Loucy (cell line): Measurements from ENCODE around the gene KCNK5.

Experiments
- EZH2phosphoT487 ChIP-seq: fragments of 200-600 bp; IDR thresholded peaks from 2 replicates; pipeline ENCODE4 v1.6.1; 2018; ENCODE audit warnings: antibody characterized with exemption, mild to moderate bottlenecking, moderate library complexity, borderline replicate concordance
- TF ChIP-seq, protein P1 (sequence below): fragments of 200-600 bp; sonication (generic); conservative IDR thresholded peaks from 2 replicates; pipeline ENCODE4 v1.5.1; 2014; ENCODE audit warnings: mild to moderate bottlenecking, antibody characterized with exemption, low read length

GRCh38 chr6:39233333-39233732 is 4.1 kb upstream of the KCNK5 start:
- TF ChIP-seq, protein P1, sequence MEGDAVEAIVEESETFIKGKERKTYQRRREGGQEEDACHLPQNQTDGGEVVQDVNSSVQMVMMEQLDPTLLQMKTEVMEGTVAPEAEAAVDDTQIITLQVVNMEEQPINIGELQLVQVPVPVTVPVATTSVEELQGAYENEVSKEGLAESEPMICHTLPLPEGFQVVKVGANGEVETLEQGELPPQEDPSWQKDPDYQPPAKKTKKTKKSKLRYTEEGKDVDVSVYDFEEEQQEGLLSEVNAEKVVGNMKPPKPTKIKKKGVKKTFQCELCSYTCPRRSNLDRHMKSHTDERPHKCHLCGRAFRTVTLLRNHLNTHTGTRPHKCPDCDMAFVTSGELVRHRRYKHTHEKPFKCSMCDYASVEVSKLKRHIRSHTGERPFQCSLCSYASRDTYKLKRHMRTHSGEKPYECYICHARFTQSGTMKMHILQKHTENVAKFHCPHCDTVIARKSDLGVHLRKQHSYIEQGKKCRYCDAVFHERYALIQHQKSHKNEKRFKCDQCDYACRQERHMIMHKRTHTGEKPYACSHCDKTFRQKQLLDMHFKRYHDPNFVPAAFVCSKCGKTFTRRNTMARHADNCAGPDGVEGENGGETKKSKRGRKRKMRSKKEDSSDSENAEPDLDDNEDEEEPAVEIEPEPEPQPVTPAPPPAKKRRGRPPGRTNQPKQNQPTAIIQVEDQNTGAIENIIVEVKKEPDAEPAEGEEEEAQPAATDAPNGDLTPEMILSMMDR: no peak
- TF ChIP-seq EZH2phosphoT487: no peak
